Central memory CD8-positive, alpha-beta T cell (primary cell): ENCODE measurements around the gene RAPGEF1.

Experiments
- ATAC-seq: fragments of 150-1000 bp; cut with Tn5 transposase; replicated peaks from 2 replicates; pipeline ENCODE4 v1.10.0; 2022; ENCODE audit warnings: mild to moderate bottlenecking, moderate FRiP score, moderate number of reproducible peaks; ENCODE audit not compliant: poor library complexity, severe bottlenecking; ENCODE audit errors: extremely low read depth
- DNase-seq, 2 donors: peaks; one replicate each; pipeline ENCODE4 v3.0.0; 2021; ENCODE audit warnings: low spot score in 2 of 2
- H3K27ac Mint-ChIP-seq: one replicate; pipeline ENCODE4 v1.8.0; 2022; ENCODE audit warnings: low read depth, mild to moderate bottlenecking, moderate library complexity, mixed read lengths
- H3K27me3 Mint-ChIP-seq: one replicate; pipeline ENCODE4 v1.8.0; 2022; ENCODE audit warnings: mixed read lengths
- H3K36me3 Mint-ChIP-seq: one replicate; pipeline ENCODE4 v1.8.0; 2022; ENCODE audit warnings: mild to moderate bottlenecking, moderate library complexity, mixed read lengths; ENCODE audit not compliant: insufficient read depth
- H3K4me1 Mint-ChIP-seq: one replicate; pipeline ENCODE4 v1.8.0; 2022; ENCODE audit warnings: mixed read lengths
- H3K4me3 Mint-ChIP-seq: one replicate; pipeline ENCODE4 v1.8.0; 2022; ENCODE audit warnings: mild to moderate bottlenecking, moderate library complexity, mixed read lengths
- H3K9me3 Mint-ChIP-seq: one replicate; pipeline ENCODE4 v1.8.0; 2022; ENCODE audit warnings: mixed read lengths

RAPGEF1 gene

GRCh38 chr9:131739959-131740648 lies at the start of gene RAPGEF1:
TSS of gene RAPGEF1 (minus strand) at chr9:131740076. CDS start at chr9:131739830, 246 bp downstream.
- Mint-ChIP-seq H3K4me3 (peak within 1 kb of the TSS; percentile 91), H3K9me3 (no peaks in the 10 kb centered on the region), H3K36me3 (peaks cover 26% of the 10 kb centered on the region), H3K27ac (peak within 1 kb of the TSS; percentile 92), H3K27me3 (no peaks in the 10 kb centered on the region), H3K4me1 (peaks cover 48% of the 10 kb centered on the region)
- DNase-seq (peak; percentile 77 to 93), ATAC-seq (peak; percentile 52)

- Mint-ChIP-seq H3K9me3 (no peaks in the 10 kb centered on the region), H3K4me3 (no peak overlapping the region), H3K36me3 (no peaks in the 10 kb centered on the region), H3K27ac (no peak overlapping the region), H3K4me1 (no peaks in the 10 kb centered on the region), H3K27me3 (peaks cover 77% of the 10 kb centered on the region)
- no peak for ATAC-seq
- no peak for DNase-seq
Measured at GRCh38 chr9:131788851-131789250, 49.0 kb upstream of the RAPGEF1 start.

DNA sequence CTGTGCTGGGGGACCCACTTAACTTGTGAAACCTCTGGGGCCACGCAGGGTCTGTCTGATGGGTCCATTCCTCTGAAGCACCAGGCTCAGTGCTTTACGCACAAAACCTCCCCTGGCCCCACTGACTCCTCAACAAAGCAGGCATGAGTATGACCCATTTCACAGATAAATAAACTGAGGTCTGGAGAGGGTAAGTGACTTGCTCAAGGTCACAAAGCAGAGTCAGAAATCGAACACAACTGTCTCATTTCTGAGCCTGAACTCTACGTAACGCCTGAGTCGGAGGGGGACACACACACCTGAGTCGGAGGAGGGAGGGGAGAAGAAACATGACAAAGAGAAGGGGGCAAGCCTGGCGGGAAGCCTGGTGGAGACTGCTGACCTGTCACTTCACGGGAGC lies 48.0 kb upstream of the RAPGEF1 start:
- ATAC-seq, result no peak
- Mint-ChIP-seq H3K27me3 (peaks cover 81% of the 10 kb centered on the region), H3K4me3 (no peak overlapping the region), H3K27ac (no peak overlapping the region), H3K4me1 (no peaks in the 10 kb centered on the region), H3K36me3 (no peaks in the 10 kb centered on the region), H3K9me3 (no peaks in the 10 kb centered on the region)
- no peak for DNase-seq

GRCh38 chr9:131784748-131785501 lies 45.0 kb upstream of the RAPGEF1 start:
- no peak overlapping the region for H3K4me3 Mint-ChIP-seq
- H3K36me3 Mint-ChIP-seq, result no peaks in the 10 kb centered on the region
- DNase-seq (no peak), ATAC-seq (no peak)
- no peaks in the 10 kb centered on the region for H3K9me3 Mint-ChIP-seq
- peaks cover 78% of the 10 kb centered on the region for H3K27me3 Mint-ChIP-seq
- no peaks in the 10 kb centered on the region for H3K4me1 Mint-ChIP-seq
- no peak overlapping the region for H3K27ac Mint-ChIP-seq

DNA sequence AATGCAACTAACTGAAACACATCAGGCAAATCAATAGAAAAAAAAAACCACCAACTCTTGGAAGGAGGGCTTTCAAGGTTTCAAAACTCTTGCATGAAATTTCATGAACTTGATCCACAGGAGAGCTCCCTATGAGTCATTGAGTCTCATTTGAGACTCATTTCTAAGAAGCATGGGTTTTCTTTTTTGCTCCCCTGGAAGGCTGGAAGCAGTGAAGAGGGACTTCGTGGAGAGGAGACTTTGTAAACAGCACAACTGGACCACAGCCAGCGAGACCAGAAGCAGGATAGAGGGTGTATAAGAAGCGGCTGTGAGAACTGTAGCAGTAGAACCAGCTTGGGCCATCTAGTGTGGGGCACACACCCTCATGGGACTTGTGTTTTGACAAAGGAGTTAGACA lies 41.2 kb upstream of the RAPGEF1 start:
- H3K4me1 Mint-ChIP-seq, result no peaks in the 10 kb centered on the region
- no peak for ATAC-seq
- H3K27me3 Mint-ChIP-seq, result peaks cover 69% of the 10 kb centered on the region
- no peaks in the 10 kb centered on the region for H3K36me3 Mint-ChIP-seq
- no peak overlapping the region for H3K27ac Mint-ChIP-seq
- no peak overlapping the region for H3K4me3 Mint-ChIP-seq
- H3K9me3 Mint-ChIP-seq, result no peaks in the 10 kb centered on the region
- DNase-seq, result no peak

- peaks cover 83% of the 10 kb centered on the region for H3K27me3 Mint-ChIP-seq
- H3K4me3 Mint-ChIP-seq, result no peak overlapping the region
- no peak for DNase-seq
- H3K9me3 Mint-ChIP-seq, result no peaks in the 10 kb centered on the region
- no peak overlapping the region for H3K27ac Mint-ChIP-seq
- H3K36me3 Mint-ChIP-seq, result peaks cover 2% of the 10 kb centered on the region
- no peaks in the 10 kb centered on the region for H3K4me1 Mint-ChIP-seq
- no peak for ATAC-seq
Measured at GRCh38 chr9:131776473-131776872, 36.6 kb upstream of the RAPGEF1 start.

DNA sequence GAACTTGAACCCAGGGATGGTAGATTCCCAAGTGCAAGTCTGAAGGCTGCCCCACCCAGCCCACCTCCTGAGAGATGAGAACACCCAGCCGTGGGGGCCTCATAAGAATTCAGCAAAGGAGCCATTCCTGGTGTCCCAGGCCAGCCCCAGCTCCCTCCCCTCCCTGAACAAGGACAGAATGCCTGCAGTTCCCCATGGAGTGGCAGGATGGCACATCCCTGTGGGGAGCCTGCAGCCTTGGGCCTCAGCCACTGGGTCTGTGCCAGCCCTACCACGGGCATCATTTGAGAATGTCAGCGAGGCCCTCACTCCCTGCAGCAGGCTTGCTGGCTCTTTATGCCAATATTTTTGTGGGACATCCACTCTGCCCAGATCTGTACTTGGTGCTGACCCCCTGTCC lies 36.2 kb upstream of the RAPGEF1 start:
- H3K9me3 Mint-ChIP-seq, result no peaks in the 10 kb centered on the region
- ATAC-seq (no peak), DNase-seq (no peak)
- no peak overlapping the region for H3K27ac Mint-ChIP-seq
- peaks cover 83% of the 10 kb centered on the region for H3K27me3 Mint-ChIP-seq
- peaks cover 2% of the 10 kb centered on the region for H3K36me3 Mint-ChIP-seq
- no peak overlapping the region for H3K4me3 Mint-ChIP-seq
- no peaks in the 10 kb centered on the region for H3K4me1 Mint-ChIP-seq

GRCh38 chr9:131774636-131775035 lies 34.8 kb upstream of the RAPGEF1 start:
- no peak overlapping the region for H3K4me3 Mint-ChIP-seq
- peaks cover 91% of the 10 kb centered on the region for H3K27me3 Mint-ChIP-seq
- H3K27ac Mint-ChIP-seq, result no peak overlapping the region
- H3K9me3 Mint-ChIP-seq, result no peaks in the 10 kb centered on the region
- DNase-seq (no peak), ATAC-seq (no peak)
- peaks cover 2% of the 10 kb centered on the region for H3K36me3 Mint-ChIP-seq
- no peaks in the 10 kb centered on the region for H3K4me1 Mint-ChIP-seq

DNA sequence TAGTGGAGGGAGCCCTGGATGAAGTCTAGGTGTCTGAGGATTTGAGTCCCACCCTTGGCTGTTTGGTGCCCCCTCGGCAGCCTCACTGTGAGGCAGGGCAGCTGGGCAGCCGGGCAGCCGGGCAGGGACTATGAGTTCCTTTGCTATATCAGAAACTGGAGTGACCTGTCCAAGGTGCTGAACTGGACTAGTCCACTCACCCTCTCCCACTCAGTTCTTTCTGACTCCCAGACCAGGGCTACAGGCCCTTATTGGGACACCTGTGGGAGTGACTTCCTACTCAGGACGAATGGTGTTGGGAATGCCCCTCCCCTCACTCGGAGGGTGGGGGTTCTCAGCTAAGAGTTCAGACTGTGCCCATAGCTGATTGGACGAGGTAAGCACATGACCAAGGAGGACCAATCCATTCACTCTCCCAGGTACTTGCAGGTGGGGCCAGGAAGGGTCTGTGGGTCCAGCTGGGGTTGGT lies 34.1 kb upstream of the RAPGEF1 start:
- peaks cover 90% of the 10 kb centered on the region for H3K27me3 Mint-ChIP-seq
- ATAC-seq (no peak), DNase-seq (peak in 1 of 2 donors; percentile 18)
- H3K27ac Mint-ChIP-seq, result no peak overlapping the region
- H3K4me3 Mint-ChIP-seq, result no peak overlapping the region
- H3K9me3 Mint-ChIP-seq, result no peaks in the 10 kb centered on the region
- H3K36me3 Mint-ChIP-seq, result peaks cover 2% of the 10 kb centered on the region
- H3K4me1 Mint-ChIP-seq, result no peaks in the 10 kb centered on the region

DNA sequence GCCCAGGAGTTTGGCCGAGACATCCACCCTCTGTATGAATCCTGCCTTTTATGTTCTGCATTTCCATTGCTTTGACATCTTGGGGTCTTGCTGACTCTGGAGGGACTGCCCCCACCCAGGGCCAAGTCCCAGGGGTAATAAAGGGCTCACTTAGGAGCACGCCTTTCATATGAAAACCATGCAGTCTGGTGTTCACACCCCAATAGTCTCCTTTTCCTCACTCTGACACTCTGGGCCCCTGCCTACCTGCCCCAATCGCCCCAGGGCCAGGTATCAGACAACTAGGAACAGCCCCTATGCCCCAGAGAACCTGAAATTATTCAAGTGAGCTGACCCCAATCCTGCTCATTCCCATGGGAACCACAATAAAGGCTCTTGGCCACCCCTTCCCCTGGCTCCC lies 33.1 kb upstream of the RAPGEF1 start:
- Mint-ChIP-seq H3K27me3 (peaks cover 88% of the 10 kb centered on the region), H3K4me1 (no peaks in the 10 kb centered on the region), H3K27ac (no peak overlapping the region), H3K4me3 (no peak overlapping the region), H3K36me3 (peaks cover 3% of the 10 kb centered on the region), H3K9me3 (no peaks in the 10 kb centered on the region)
- DNase-seq (no peak), ATAC-seq (no peak)

GRCh38 chr9:131771646-131772045 lies 31.8 kb upstream of the RAPGEF1 start:
- Mint-ChIP-seq H3K4me1 (no peaks in the 10 kb centered on the region), H3K4me3 (no peak overlapping the region), H3K27me3 (peaks cover 81% of the 10 kb centered on the region), H3K36me3 (peaks cover 3% of the 10 kb centered on the region), H3K9me3 (no peaks in the 10 kb centered on the region), H3K27ac (no peak overlapping the region)
- no peak for DNase-seq
- ATAC-seq, result no peak

GRCh38 chr9:131769361-131769760 lies 29.5 kb upstream of the RAPGEF1 start:
- Mint-ChIP-seq H3K4me1 (no peaks in the 10 kb centered on the region), H3K27ac (no peak overlapping the region), H3K9me3 (no peaks in the 10 kb centered on the region), H3K4me3 (no peak overlapping the region), H3K27me3 (peaks cover 81% of the 10 kb centered on the region), H3K36me3 (peaks cover 3% of the 10 kb centered on the region)
- DNase-seq (no peak), ATAC-seq (no peak)

- peaks cover 1% of the 10 kb centered on the region for H3K36me3 Mint-ChIP-seq
- H3K4me3 Mint-ChIP-seq, result no peak overlapping the region
- DNase-seq (no peak), ATAC-seq (no peak)
- H3K9me3 Mint-ChIP-seq, result no peaks in the 10 kb centered on the region
- no peak overlapping the region for H3K27ac Mint-ChIP-seq
- H3K4me1 Mint-ChIP-seq, result no peaks in the 10 kb centered on the region
- peaks cover 34% of the 10 kb centered on the region for H3K27me3 Mint-ChIP-seq
Measured at GRCh38 chr9:131764568-131764967, 24.7 kb upstream of the RAPGEF1 start.
